GM19193 (cell line): ENCODE data around the gene TMCC3.

Experiments used
- POLR2A ChIP-seq: IDR thresholded peaks from 4 replicates; pipeline ENCODE4 v1.6.1; 2011; ENCODE audit not compliant: insufficient read depth, insufficient read length; ENCODE audit errors: extremely low read depth

Gene TMCC3

GRCh38 chr12:94656556-94656955 lies 6.2 kb upstream of the TMCC3 start:
- no peak for TF ChIP-seq POLR2A

GRCh38 chr12:94649349-94650142 lies 811 bp downstream of the TMCC3 start:
- TF ChIP-seq POLR2A: no peak

- no peak for TF ChIP-seq POLR2A
Measured at GRCh38 chr12:94648578-94648977, 1.8 kb downstream of the TMCC3 start.

- no peak for TF ChIP-seq POLR2A
Measured at GRCh38 chr12:94644141-94644979, 6.0 kb downstream of the TMCC3 start.

GRCh38 chr12:94643606-94644005 lies 6.8 kb downstream of the TMCC3 start:
- no peak for TF ChIP-seq POLR2A

- TF ChIP-seq POLR2A: no peak
Measured at GRCh38 chr12:94641283-94641682, 9.1 kb downstream of the TMCC3 start.

- TF ChIP-seq POLR2A: no peak
Measured at GRCh38 chr12:94640134-94640928, 10.0 kb downstream of the TMCC3 start.

GRCh38 chr12:94638521-94638920 lies 11.8 kb downstream of the TMCC3 start:
- no peak for TF ChIP-seq POLR2A

GRCh38 chr12:94637390-94638113 lies 12.8 kb downstream of the TMCC3 start:
- no peak for TF ChIP-seq POLR2A

GRCh38 chr12:94636462-94637085 lies 13.8 kb downstream of the TMCC3 start:
- no peak for TF ChIP-seq POLR2A

GRCh38 chr12:94634717-94635116 lies 15.6 kb downstream of the TMCC3 start:
- no peak for TF ChIP-seq POLR2A

- TF ChIP-seq POLR2A: no peak
Measured at GRCh38 chr12:94633401-94633800, 17.0 kb downstream of the TMCC3 start.

GRCh38 chr12:94631058-94631457 lies 19.3 kb downstream of the TMCC3 start:
- no peak for TF ChIP-seq POLR2A
